Activated naive CD4-positive, alpha-beta T cell treated with anti-CD3 and anti-CD28 coated beads, Interleukin-2, amount 50 U/mL, for 24 hours (primary cell): ENCODE data around the gene ZPR1.
"Not testable (repeated sequence)": the region's sequence is repeated elsewhere in the genome, so short reads cannot be mapped to it uniquely, and the experiment has no call there.

ENCODE experiments used
- H3K27ac Mint-ChIP-seq: one replicate; pipeline ENCODE4 v1.8.0; 2021; ENCODE audit warnings: mild to moderate bottlenecking, mixed read lengths
- H3K27me3 Mint-ChIP-seq: one replicate; pipeline ENCODE4 v1.8.0; 2021; ENCODE audit warnings: mixed read lengths
- H3K36me3 Mint-ChIP-seq: one replicate; pipeline ENCODE4 v1.8.0; 2021; ENCODE audit warnings: mixed read lengths
- H3K4me1 Mint-ChIP-seq: one replicate; pipeline ENCODE4 v1.8.0; 2021; ENCODE audit warnings: mixed read lengths
- H3K4me3 Mint-ChIP-seq: one replicate; pipeline ENCODE4 v1.8.0; 2021; ENCODE audit warnings: mild to moderate bottlenecking, mixed read lengths
- H3K9me3 Mint-ChIP-seq: one replicate; pipeline ENCODE4 v1.8.0; 2021; ENCODE audit warnings: mixed read lengths

Gene ZPR1

GRCh38 chr11:116807601-116808261 is 19.9 kb upstream of the ZPR1 start:
- no peaks in the 10 kb centered on the region for H3K36me3 Mint-ChIP-seq
- no peaks in the 10 kb centered on the region for H3K9me3 Mint-ChIP-seq
- no peaks in the 10 kb centered on the region for H3K4me1 Mint-ChIP-seq
- no peak overlapping the region for H3K4me3 Mint-ChIP-seq
- no peak overlapping the region for H3K27ac Mint-ChIP-seq
- H3K27me3 Mint-ChIP-seq, result no peaks in the 10 kb centered on the region

GRCh38 chr11:116804001-116804400 is 16.2 kb upstream of the ZPR1 start:
- Mint-ChIP-seq H3K9me3 (no peaks in the 10 kb centered on the region), H3K27ac (no peak overlapping the region), H3K4me1 (no peaks in the 10 kb centered on the region), H3K36me3 (no peaks in the 10 kb centered on the region), H3K27me3 (peaks cover 2% of the 10 kb centered on the region), H3K4me3 (no peak overlapping the region)

DNA sequence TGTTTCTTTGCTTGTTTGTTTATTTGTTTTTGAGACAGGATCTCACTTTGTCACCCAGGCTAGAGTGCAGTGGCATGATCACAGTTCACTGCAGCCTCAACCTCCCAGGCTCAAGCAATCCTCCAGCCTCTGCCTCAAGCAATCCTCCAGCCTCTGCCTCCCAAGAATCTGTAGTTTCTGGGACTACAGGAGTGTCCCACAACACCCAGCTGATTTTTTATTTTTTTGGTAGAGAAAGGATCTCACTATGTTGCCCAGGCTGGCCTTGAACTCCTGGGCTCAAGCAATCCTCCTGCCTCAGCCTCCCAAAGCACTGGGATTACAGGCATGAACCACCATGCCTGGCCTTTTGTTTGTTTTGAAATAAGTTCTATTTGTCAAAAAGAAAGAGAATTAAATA is 13.8 kb upstream of the ZPR1 start:
- not testable (repeated sequence) for H3K9me3 Mint-ChIP-seq, H3K27ac Mint-ChIP-seq, H3K36me3 Mint-ChIP-seq, H3K27me3 Mint-ChIP-seq, H3K4me1 Mint-ChIP-seq, H3K4me3 Mint-ChIP-seq

GRCh38 chr11:116800610-116801009 is 12.8 kb upstream of the ZPR1 start:
- Mint-ChIP-seq H3K36me3 (no peaks in the 10 kb centered on the region), H3K27me3 (peaks cover 2% of the 10 kb centered on the region), H3K4me1 (no peaks in the 10 kb centered on the region), H3K4me3 (no peak overlapping the region), H3K27ac (peak overlapping the region; percentile 8), H3K9me3 (no peaks in the 10 kb centered on the region)

DNA sequence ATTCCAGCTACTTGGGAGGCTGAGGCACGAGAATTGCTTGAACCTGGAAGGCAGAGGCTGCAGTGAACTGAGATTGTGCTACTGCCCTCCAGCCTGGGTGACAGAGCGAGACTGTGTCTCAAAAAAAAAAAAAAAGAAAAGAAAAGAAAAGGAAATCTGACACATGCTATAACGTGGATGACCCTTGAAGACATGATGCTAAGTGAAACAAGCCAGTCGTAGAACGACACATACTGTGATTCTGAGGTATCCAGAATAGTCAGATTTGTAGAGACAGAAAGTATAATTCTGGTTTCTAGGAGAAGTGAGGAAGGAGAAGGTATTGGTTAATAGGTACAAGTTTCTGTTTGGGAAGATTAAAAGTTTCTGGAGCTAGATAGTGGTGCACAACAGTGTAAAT is 10.5 kb upstream of the ZPR1 start:
- Mint-ChIP-seq H3K27me3 (peaks cover 2% of the 10 kb centered on the region), H3K36me3 (no peaks in the 10 kb centered on the region), H3K4me3 (no peak overlapping the region), H3K4me1 (no peaks in the 10 kb centered on the region), H3K9me3 (no peaks in the 10 kb centered on the region), H3K27ac (peak overlapping the region; percentile 30)

DNA sequence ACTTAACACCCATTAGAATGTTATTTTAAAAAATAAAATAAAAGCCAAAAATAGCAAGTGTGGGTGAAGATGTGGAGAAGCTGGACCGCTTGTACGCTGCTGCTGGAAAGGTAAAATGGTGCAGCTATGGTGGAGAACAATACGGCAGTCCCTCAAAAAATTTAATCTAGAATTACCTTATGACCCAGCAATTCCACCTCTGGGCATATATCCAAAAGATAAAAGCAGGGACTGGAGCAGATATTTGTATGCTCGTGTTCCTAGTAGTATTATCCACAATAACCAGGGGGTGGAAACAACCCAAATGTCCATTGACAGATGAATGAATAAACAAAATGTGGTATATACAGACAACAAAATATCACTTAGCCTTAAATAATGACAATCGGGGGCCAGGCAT is 10.0 kb upstream of the ZPR1 start:
- H3K9me3 Mint-ChIP-seq, result no peaks in the 10 kb centered on the region
- no peaks in the 10 kb centered on the region for H3K36me3 Mint-ChIP-seq
- no peak overlapping the region for H3K4me3 Mint-ChIP-seq
- no peaks in the 10 kb centered on the region for H3K4me1 Mint-ChIP-seq
- H3K27ac Mint-ChIP-seq, result no peak overlapping the region
- H3K27me3 Mint-ChIP-seq, result peaks cover 2% of the 10 kb centered on the region

DNA sequence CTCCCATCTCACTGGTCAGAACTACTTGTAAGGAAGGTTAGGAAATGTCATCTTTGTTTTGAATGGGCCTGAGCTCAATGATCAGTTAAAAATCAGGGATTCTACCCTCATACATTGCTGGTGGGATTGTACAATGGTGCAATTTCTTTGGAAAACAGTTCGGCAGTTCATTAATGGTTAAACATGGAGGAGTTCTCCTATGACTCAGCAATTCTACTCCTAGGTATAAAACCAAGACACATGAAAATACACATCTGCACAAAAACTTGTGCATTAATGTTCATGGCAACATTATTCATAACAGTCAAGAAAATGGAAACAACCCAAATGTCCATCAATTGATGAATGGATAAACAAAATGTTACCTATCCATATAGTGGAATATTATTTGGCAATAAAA is 8.7 kb upstream of the ZPR1 start:
- Mint-ChIP-seq H3K27me3 (peaks cover 1% of the 10 kb centered on the region), H3K36me3 (no peaks in the 10 kb centered on the region), H3K4me1 (no peaks in the 10 kb centered on the region), H3K27ac (no peak overlapping the region), H3K4me3 (no peak overlapping the region), H3K9me3 (no peaks in the 10 kb centered on the region)

DNA sequence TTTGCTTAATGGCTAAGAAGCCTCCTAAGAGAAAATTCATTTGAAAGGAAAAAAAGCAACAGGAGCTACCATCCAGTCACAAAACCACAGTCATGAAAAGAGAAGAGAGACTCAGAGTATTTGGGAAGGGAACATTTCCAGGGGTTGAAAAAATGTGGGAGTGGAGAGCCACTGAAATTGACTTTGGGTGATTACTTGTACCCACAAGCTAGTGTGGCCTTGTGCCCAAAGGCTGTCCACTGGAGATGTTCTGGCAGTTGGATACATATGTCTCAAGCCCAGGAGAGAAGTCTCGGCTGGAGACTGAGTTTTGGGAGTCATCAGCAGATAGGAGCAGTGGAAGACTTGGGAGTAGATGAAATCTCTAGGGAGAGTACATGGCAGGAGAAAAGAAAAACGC is 7.0 kb upstream of the ZPR1 start:
- H3K27ac Mint-ChIP-seq, result no peak overlapping the region

GRCh38 chr11:116793772-116794097 is 5.9 kb upstream of the ZPR1 start:
- H3K9me3 Mint-ChIP-seq, result no peaks in the 10 kb centered on the region
- H3K4me3 Mint-ChIP-seq, result no peak overlapping the region
- H3K27ac Mint-ChIP-seq, result no peak overlapping the region
- H3K4me1 Mint-ChIP-seq, result peaks cover 10% of the 10 kb centered on the region
- no peaks in the 10 kb centered on the region for H3K36me3 Mint-ChIP-seq
- no peaks in the 10 kb centered on the region for H3K27me3 Mint-ChIP-seq

More for the DNA sequence above, 7.0 kb upstream of the ZPR1 start:
- Mint-ChIP-seq H3K4me1 (peaks cover 5% of the 10 kb centered on the region), H3K4me3 (no peak overlapping the region), H3K27me3 (peaks cover 1% of the 10 kb centered on the region), H3K36me3 (no peaks in the 10 kb centered on the region), H3K9me3 (no peaks in the 10 kb centered on the region)

DNA sequence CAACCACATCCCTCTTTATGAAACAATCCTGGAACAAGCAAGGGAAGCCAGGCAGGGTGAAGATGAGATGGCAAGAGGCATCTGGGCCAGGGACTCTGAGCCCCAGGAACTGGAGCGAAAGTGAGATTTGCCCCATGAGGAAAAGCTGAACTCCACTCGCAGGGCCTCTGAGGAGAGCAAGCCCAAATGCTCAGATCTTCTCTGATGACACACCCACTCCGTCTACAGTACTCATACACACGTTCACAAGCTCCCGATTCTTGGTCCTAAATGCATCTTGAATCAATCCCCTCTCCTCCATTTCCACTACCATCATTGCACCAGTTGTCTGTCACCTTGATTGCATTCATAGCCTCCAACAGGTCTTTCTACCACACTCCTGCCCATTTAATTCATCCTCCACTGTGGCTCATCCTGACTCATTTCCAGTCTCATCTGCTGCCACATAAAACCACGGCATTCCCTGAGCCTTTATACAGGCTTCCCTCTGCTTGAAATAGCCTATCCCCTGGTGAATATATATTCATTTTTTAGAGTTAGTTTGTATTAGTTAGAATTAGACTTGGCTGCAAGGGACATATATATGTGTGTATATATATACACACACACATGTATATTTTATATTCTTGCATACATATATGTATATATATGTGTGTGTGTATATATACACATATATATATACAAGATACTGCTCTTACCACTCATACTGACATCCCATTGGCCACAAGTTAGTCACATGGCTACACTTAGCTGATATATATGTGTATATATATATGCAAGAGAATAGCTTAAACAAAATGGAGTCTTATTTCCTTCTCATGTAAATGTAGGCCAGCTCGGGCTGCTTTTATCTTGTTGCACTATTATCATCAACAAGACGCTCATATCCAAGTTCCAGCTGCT is 5.3 kb upstream of the ZPR1 start:
- Mint-ChIP-seq H3K4me3 (no peak overlapping the region), H3K36me3 (no peaks in the 10 kb centered on the region), H3K27me3 (no peaks in the 10 kb centered on the region), H3K9me3 (no peaks in the 10 kb centered on the region), H3K27ac (no peak overlapping the region), H3K4me1 (peaks cover 16% of the 10 kb centered on the region)

DNA sequence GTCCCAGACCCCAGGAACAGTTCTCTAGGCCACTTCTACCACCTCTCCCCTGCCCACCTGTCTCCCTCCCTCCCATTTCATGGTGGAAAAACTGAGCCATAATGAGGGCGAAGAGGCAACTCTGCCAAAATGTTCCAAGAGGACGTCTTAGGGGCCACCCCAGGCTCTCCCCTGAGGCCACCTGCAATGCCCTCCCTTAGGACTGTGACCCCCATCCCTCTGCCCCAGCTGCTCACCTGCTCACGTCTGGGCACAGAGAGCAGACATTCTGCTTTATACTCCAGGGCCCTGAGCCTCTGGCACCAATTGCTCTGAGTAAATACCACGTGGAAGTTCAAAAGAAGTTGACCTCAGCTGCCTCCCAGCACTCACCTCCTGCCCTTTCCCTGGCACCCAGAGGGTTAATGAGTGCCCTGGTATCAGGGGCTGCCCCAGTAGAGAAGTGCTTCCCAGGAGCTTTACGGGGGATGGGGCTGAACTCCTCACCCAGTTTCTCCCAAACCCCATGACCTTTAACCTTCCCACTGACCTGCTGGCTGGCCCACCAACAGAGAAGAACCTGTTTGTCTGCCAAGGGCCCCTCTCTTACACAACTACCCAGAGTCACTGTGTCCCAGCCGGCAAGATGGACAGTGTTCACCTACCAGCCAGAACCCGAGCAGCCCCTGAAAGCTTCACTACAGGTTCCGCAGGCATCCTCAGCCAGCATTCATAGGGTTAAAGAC is 4.5 kb upstream of the ZPR1 start:
- Mint-ChIP-seq H3K27me3 (no peaks in the 10 kb centered on the region), H3K9me3 (no peaks in the 10 kb centered on the region), H3K4me3 (no peak overlapping the region), H3K36me3 (peaks cover 3% of the 10 kb centered on the region), H3K4me1 (peaks cover 19% of the 10 kb centered on the region), H3K27ac (no peak overlapping the region)

GRCh38 chr11:116791813-116792143 is 4.0 kb upstream of the ZPR1 start, which contains the start of gene APOA5:
TSS of gene APOA5 (minus strand) at chr11:116791879. CDS start at chr11:116791860, 19 bp downstream.
- peaks cover 24% of the 10 kb centered on the region for H3K4me1 Mint-ChIP-seq
- H3K9me3 Mint-ChIP-seq, result no peaks in the 10 kb centered on the region
- H3K36me3 Mint-ChIP-seq, result peaks cover 7% of the 10 kb centered on the region
- H3K27me3 Mint-ChIP-seq, result no peaks in the 10 kb centered on the region
- H3K27ac Mint-ChIP-seq, result peak within 1 kb of the TSS; percentile 8
- no peak within 1 kb of the TSS for H3K4me3 Mint-ChIP-seq

- Mint-ChIP-seq H3K9me3 (no peaks in the 10 kb centered on the region), H3K4me3 (no peak overlapping the region), H3K27me3 (no peaks in the 10 kb centered on the region), H3K4me1 (peaks cover 30% of the 10 kb centered on the region), H3K27ac (peak overlapping the region; percentile 8), H3K36me3 (peaks cover 7% of the 10 kb centered on the region)
Measured at GRCh38 chr11:116791002-116791812, 3.4 kb upstream of the ZPR1 start.

- H3K36me3 Mint-ChIP-seq, result peaks cover 12% of the 10 kb centered on the region
- H3K27ac Mint-ChIP-seq, result peak overlapping the region; percentile 8
- no peak overlapping the region for H3K4me3 Mint-ChIP-seq
- no peaks in the 10 kb centered on the region for H3K27me3 Mint-ChIP-seq
- H3K9me3 Mint-ChIP-seq, result no peaks in the 10 kb centered on the region
- peaks cover 38% of the 10 kb centered on the region for H3K4me1 Mint-ChIP-seq
Measured at GRCh38 chr11:116790167-116791001, 2.6 kb upstream of the ZPR1 start.

DNA sequence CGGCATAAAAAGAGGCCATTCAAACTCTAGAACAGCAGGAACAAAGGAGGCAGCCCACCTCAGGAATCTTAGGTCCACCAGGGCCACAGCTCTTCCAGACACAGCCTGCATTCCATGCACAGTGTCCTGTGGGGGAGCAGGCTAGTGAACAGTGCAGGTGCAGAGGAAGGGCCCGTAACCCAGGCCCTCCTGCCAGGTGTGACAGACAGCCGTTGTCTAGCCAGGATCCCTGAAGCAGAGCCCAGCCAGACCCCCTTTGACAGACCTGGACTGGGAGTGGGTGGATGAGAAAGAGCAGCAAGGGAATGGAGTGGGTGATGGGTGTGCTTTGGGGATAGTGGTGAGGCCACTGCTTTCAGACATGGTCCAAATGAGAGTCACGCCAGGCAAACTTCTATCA is 1.2 kb upstream of the ZPR1 start:
- Mint-ChIP-seq H3K4me3 (peak overlapping the region; percentile 24), H3K27me3 (no peaks in the 10 kb centered on the region), H3K4me1 (peaks cover 48% of the 10 kb centered on the region), H3K36me3 (peaks cover 25% of the 10 kb centered on the region), H3K27ac (no peak overlapping the region), H3K9me3 (no peaks in the 10 kb centered on the region)
